ENCODE measurements around the gene ADAMTSL5. TPM values are rescaled to one million over a fixed set of nuclear protein-coding genes. Genes with fewer than 3 reads are reported as not detected.

Gene ADAMTSL5
- total RNA-seq, 2 donors from 2014 or later = 22.2 to 36.2 TPM

- H3K9me3 ChIP-seq = no peaks in the 10 kb centered on the region
- H3K36me3 ChIP-seq = peaks cover under 1% of the 10 kb centered on the region
- no peak for TF ChIP-seq CTCF (IDR thresholded peaks at IDR 0.05)
- DNase-seq (ENCODE audit: low spot score) (no peak), ATAC-seq (ENCODE audit: insufficient number of reproducible peaks, low FRiP score, low read depth) (no peak)
- H3K27ac ChIP-seq = no peak overlapping the region
- peaks cover 22% of the 10 kb centered on the region for H3K27me3 ChIP-seq (replicated peaks; ENCODE audit: insufficient read depth)
- H3K4me3 ChIP-seq = no peak overlapping the region
- peaks cover 36 to 47% of the 10 kb centered on the region in 2 donors for H3K4me1 ChIP-seq (ENCODE audit: control insufficient read depth in 1 of 2, low read depth in 2 of 2)
These were observed 46.8 kb downstream of the ADAMTSL5 start for GRCh38 chr19:1466018-1466460.

- DNase-seq (ENCODE audit: low spot score) (no peak), ATAC-seq (ENCODE audit: insufficient number of reproducible peaks, low FRiP score, low read depth) (no peak)
- Histone ChIP-seq H3K4me3 (no peak overlapping the region), H3K27me3 (replicated peaks; ENCODE audit: insufficient read depth) (peaks cover 20% of the 10 kb centered on the region), H3K9me3 (no peaks in the 10 kb centered on the region), H3K4me1 (ENCODE audit: control insufficient read depth in 1 of 2, low read depth in 2 of 2) (peaks cover 30 to 40% of the 10 kb centered on the region in 2 donors), H3K36me3 (peaks cover 5% of the 10 kb centered on the region), H3K27ac (no peak overlapping the region)
- no peak for TF ChIP-seq CTCF (IDR thresholded peaks at IDR 0.05)
These were observed 47.4 kb downstream of the ADAMTSL5 start for GRCh38 chr19:1465191-1466016.

GRCh38 chr19:1461862-1462261 lies 51.0 kb downstream of the ADAMTSL5 start:
- H3K27ac ChIP-seq = no peak overlapping the region
- peaks cover under 1 to 12% of the 10 kb centered on the region in 2 donors for H3K4me1 ChIP-seq (ENCODE audit: control insufficient read depth in 1 of 2, low read depth in 2 of 2)
- no peaks in the 10 kb centered on the region for H3K9me3 ChIP-seq
- H3K4me3 ChIP-seq = no peak overlapping the region
- no peak for ATAC-seq (ENCODE audit: insufficient number of reproducible peaks, low FRiP score, low read depth)
- H3K27me3 ChIP-seq (replicated peaks; ENCODE audit: insufficient read depth) = peaks cover 4% of the 10 kb centered on the region
- H3K36me3 ChIP-seq = peaks cover 5% of the 10 kb centered on the region
- DNase-seq (ENCODE audit: low spot score) = no peak
- TF ChIP-seq CTCF (IDR thresholded peaks at IDR 0.05) = no peak

- Histone ChIP-seq H3K27me3 (replicated peaks; ENCODE audit: insufficient read depth) (no peaks in the 10 kb centered on the region), H3K36me3 (peaks cover 5% of the 10 kb centered on the region), H3K4me3 (no peak overlapping the region), H3K9me3 (no peaks in the 10 kb centered on the region), H3K4me1 (ENCODE audit: control insufficient read depth in 1 of 2, low read depth in 2 of 2) (peaks cover 0 to 16% of the 10 kb centered on the region in 2 donors), H3K27ac (no peak overlapping the region)
- ATAC-seq (ENCODE audit: insufficient number of reproducible peaks, low FRiP score, low read depth) (no peak), DNase-seq (ENCODE audit: low spot score) (no peak)
- no peak for TF ChIP-seq CTCF (IDR thresholded peaks at IDR 0.05)
These were observed 52.5 kb downstream of the ADAMTSL5 start for GRCh38 chr19:1460033-1460995.

- Histone ChIP-seq H3K4me3 (no peak overlapping the region), H3K9me3 (no peaks in the 10 kb centered on the region), H3K36me3 (peaks cover 5% of the 10 kb centered on the region), H3K27ac (no peak overlapping the region), H3K4me1 (ENCODE audit: control insufficient read depth in 1 of 2, low read depth in 2 of 2) (peaks cover 0 to 17% of the 10 kb centered on the region in 2 donors), H3K27me3 (replicated peaks; ENCODE audit: insufficient read depth) (no peaks in the 10 kb centered on the region)
- no peak for TF ChIP-seq CTCF (IDR thresholded peaks at IDR 0.05)
- no peak for ATAC-seq (ENCODE audit: insufficient number of reproducible peaks, low FRiP score, low read depth)
- DNase-seq (ENCODE audit: low spot score) = no peak
These were observed 53.3 kb downstream of the ADAMTSL5 start for GRCh38 chr19:1459479-1459878.
